Measurements from ENCODE around the gene RGP1.
A peak's percentile ranks its signal among the peaks of the same experiment; 100 is the strongest.

The RGP1 gene

GRCh38 chr9:35713578-35713977 is 35.5 kb upstream of the RGP1 start:
- DNase-seq (ENCODE audit: low read depth in 2 of 2), result no peak
- no peak overlapping the region for H3K4me3 ChIP-seq (replicated peaks in 1 of 2; ENCODE audit: low read depth in 2 of 2, low read length in 2 of 2)
- no peak for TF ChIP-seq CTCF (IDR thresholded peaks at IDR 0.05; ENCODE audit: low read depth, low read length)

- H3K4me3 ChIP-seq (replicated peaks in 1 of 2; ENCODE audit: low read depth in 2 of 2, low read length in 2 of 2), result no peak overlapping the region
- DNase-seq (ENCODE audit: low read depth in 2 of 2), result no peak
- TF ChIP-seq CTCF (IDR thresholded peaks at IDR 0.05; ENCODE audit: low read depth, low read length), result no peak
Measured at GRCh38 chr9:35714123-35714522, 35.0 kb upstream of the RGP1 start.

- DNase-seq (ENCODE audit: low read depth in 2 of 2), result no peak
- no peak overlapping the region for H3K4me3 ChIP-seq (replicated peaks in 1 of 2; ENCODE audit: low read depth in 2 of 2, low read length in 2 of 2)
- TF ChIP-seq CTCF (IDR thresholded peaks at IDR 0.05; ENCODE audit: low read depth, low read length), result no peak
Measured at GRCh38 chr9:35714579-35715252, 34.4 kb upstream of the RGP1 start.

GRCh38 chr9:35716230-35716629 is 32.9 kb upstream of the RGP1 start:
- DNase-seq (ENCODE audit: low read depth in 2 of 2), result peak; percentile 21 to 33
- no peak overlapping the region for H3K4me3 ChIP-seq (replicated peaks in 1 of 2; ENCODE audit: low read depth in 2 of 2, low read length in 2 of 2)
- no peak for TF ChIP-seq CTCF (IDR thresholded peaks at IDR 0.05; ENCODE audit: low read depth, low read length)

GRCh38 chr9:35717132-35717870 is 31.8 kb upstream of the RGP1 start:
- H3K4me3 ChIP-seq (replicated peaks in 1 of 2; ENCODE audit: low read depth in 2 of 2, low read length in 2 of 2), result no peak overlapping the region
- DNase-seq (ENCODE audit: low read depth in 2 of 2), result no peak
- TF ChIP-seq CTCF (IDR thresholded peaks at IDR 0.05; ENCODE audit: low read depth, low read length), result no peak

- TF ChIP-seq CTCF (IDR thresholded peaks at IDR 0.05; ENCODE audit: low read depth, low read length), result no peak
- no peak for DNase-seq (ENCODE audit: low read depth in 2 of 2)
- no peak overlapping the region for H3K4me3 ChIP-seq (replicated peaks in 1 of 2; ENCODE audit: low read depth in 2 of 2, low read length in 2 of 2)
Measured at GRCh38 chr9:35718721-35719511, 30.2 kb upstream of the RGP1 start.

All from cardiac fibroblast (primary cell).